CD4-positive, alpha-beta T cell treated with Interleukin-17A for 1 hour (primary cell): Measurements from ENCODE around the gene URAD.
"Not testable (repeated sequence)": the region's sequence is repeated elsewhere in the genome, so short reads cannot be mapped to it uniquely, and the experiment has no call there.

Experiments
- DNase-seq: peaks from one replicate; pipeline ENCODE4 v3.0.0-alpha.2; 2020

Gene URAD, protein sequence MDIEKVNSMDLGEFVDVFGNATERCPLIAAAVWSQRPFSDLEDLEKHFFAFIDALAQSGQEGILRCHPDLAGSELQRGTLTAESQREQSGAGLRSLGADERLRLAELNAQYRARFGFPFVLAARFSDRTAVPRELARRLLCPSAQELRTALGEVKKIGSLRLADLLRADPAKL

DNA sequence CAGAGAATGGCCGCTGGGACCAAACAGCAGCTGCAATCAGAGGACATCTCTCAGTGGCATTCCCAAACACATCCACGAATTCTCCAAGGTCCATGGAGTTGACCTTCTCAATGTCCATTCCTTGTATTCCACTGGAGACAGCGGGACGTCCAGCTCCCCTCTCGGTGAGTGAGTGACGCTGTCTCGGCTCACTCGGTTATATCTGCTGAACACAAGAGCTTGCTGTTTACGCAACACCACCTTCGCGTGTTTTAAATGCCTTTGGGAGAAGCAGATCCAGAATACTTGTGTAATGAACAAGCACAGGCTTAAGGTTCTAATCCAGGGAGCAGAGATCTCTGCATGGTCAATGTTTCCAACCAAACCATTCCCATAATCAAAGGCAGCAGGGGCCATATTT is at the start of gene URAD:
Gene URAD, minus strand, starts transcription at position 174 of the 400 bp plus-strand sequence. Its CDS starts 56 bp downstream, at position 118.
- DNase-seq = no peak

DNA sequence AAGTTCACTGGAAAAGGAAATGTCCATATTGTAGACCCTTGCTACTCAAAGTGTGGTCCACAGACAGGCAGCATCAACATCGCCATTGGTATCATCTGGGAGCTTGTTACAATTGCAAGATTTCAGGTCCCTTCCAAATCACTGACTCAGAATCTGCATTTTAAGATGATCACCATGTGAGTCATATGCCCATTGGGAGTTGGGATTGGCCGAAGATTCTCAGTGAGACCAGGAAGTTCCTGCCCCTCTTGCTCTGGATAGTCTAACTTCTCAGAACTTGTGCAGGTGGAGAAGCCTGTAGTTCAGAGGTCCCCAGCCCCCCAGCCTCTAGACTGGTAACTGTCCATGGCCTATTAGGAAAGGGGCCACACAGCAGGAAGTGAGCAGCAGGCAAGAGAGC is 48.9 kb upstream of the URAD start:
- DNase-seq = no peak

DNA sequence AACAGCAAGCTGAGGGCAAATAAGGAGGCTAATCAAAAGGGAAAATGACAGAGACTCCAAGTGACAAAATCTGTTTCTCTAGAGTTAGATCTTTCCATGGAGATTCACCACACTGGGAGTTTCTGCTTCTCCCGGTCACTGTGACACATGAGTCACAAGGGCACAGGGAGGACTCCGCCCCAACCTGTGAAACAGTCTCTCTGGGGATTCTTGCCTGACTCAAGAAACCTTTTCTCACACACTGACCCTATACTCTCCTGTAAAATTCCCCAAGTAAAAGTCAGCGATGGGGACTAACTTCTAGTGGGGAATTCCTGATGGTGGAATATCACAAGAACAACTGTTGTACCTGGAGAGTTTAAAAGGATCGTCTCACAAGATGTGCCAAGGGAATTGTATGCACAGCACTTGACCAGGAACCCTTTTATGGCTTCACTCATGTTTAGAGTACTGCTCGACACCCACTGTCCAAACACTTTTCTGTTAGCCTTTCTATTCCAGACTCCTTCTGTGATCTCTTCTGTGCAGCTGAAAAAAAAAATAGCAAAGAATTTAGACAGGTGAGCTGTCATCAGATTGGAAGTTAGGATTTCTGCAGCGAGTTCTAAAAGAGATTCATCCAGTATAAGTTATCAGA is 46.8 kb upstream of the URAD start:
- no peak for DNase-seq

DNA sequence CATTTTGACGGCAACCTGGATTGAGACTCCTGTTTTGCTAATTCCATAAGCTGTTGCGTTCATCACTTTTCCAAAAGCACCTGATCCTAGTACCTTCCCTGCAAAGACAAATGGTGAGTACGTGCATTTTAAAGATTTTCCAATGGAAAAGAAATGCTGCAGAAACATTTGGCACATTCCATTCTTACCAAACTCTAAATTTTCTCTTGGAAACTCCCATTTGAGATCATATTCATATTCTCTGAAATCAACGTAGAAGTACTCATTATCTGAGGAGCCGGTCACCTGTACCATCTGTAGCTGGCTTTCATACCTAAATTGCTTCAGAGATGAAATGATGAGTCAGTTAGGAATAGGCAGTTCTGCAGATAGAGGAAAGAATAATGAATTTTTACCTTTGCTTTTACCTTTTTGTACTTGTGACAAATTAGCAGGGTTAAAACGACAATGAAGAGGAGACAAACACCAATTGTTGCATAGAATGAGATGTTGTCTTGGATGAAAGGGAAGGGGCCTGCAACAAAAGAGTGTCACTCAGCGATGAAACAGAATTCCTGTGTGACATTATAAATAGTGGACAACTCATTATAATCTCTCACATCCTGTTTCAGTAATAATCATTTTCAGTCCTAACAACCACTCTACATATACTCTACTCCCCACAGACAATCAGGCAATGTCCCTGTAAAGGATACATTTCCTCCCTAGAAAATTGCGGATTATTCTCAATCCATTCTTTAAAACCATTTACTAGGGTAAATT is 45.6 kb upstream of the URAD start:
- no peak for DNase-seq

DNA sequence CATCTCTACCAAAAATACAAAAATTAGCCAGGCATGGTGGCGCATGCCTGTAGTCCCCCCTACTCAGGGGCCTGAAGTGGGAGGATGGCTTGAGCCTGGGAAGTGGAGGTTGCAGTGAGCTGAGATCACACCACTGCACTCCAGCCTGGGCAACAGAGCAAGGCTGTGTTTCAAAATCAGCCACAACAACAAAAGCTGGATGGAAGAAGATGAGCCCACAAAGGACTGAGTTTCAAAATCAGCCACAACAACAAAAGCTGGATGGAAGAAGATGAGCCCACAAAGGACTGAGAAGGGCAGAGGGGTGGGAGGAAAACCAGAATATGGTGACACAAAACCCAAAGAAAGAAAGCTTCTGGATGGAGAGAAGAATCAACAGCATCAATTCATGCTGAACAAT is 43.9 kb upstream of the URAD start:
- DNase-seq = not testable (repeated sequence)

DNA sequence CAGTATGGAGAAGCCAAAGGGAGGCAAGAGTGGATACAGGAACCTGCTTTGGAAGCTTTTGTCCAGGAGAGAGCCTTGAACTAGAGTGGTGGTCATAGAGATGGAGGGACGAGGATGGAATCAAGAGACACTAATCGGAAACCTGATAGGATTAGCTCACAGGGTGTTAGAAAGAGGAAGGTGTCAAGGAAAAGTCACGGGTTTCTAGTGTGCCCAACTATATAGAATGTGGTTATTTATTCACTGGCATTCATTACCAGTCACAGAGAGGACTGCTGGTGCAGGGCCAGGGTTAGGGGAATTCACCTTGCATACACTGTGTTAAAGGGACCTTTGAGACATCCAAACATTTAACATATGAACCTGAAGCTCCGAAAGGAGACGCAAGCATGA is 43.4 kb upstream of the URAD start:
- no peak for DNase-seq

DNA sequence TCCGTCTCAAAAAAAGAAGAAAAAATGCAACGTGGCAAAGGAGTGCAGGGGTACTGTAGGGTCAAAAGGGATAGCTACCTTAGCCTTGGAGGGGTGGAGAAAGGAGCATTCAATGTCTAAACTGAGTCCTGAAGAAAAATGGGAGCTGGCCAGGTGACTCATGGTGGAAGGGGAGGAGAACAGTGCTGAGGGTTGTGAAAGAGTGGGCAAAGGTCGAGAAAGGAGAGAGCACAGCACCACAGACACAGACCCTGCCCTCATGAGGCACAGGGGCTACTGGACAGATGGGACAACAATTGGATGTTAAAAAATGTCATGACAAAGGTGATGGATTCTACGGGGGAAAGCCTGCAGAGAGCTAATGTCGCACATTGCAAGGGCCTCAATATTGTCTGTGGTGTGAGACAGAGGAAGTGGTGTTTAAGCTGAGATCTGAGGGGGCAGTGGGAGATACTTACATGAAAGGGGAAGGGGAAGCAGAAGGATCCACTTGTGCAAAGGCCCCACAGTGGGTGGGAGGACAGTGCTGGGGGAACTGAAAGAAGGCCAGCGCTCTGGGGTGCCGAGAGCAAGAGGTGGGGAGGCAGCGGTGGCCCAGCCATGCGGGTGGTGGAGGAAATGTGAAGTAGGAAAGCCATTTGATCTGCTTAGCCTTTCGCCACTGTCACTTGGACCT is 42.9 kb upstream of the URAD start:
- peak; percentile 25 for DNase-seq

DNA sequence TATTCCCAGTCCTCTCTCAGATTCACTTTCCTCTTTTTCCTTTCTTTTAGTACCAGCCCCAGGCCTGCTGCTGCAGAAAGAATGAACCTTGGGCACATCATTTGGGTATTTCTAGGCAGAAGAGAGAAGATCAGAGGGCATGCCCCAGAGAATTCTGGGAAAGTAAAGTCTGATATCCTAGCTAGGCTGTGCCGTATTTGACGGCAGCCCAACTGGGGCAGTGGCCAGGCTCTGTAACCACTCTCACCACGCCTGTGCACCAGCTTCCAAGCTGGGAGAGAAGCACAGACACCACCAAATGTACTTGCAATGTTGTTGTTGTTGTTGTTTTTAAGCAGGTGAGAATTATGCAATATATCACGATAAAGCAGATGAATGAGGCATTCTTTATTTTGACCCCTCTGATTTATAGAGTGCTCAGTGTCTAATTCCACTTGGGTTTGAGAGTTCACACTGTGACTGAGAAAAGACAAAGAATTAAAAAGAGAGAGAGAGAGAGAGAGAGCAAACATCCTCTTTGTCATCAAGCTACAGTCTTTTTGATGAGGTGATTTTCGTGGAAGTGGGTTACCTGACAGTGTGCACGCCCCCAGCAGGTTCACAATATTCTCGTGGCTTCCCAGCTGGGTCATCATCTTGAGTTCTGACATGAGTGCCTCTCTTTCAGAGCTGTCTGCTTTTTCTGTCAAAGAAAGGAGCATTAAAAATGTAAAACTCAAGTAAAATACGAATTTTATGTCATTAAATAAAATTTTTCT is 39.3 kb upstream of the URAD start:
- no peak for DNase-seq

DNA sequence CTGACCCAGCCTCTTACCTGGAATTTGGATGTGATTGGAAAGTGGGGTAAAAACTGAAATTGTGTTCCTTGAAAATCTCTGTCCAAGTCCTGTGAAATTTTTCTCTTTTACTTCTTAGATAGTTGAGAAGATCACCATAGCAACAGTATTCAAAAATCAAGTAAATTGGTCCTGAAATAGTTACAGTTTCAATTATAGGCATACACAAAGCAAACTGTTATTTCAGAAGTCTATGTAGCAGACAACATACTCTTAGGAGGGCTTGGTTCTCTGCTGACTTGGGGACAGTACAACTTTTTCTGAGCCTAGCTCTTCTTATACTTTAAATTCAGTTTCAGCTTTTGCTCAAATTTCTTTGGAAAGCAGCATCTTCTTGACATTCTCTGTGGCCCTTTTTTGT is 38.6 kb upstream of the URAD start:
- DNase-seq = no peak

DNA sequence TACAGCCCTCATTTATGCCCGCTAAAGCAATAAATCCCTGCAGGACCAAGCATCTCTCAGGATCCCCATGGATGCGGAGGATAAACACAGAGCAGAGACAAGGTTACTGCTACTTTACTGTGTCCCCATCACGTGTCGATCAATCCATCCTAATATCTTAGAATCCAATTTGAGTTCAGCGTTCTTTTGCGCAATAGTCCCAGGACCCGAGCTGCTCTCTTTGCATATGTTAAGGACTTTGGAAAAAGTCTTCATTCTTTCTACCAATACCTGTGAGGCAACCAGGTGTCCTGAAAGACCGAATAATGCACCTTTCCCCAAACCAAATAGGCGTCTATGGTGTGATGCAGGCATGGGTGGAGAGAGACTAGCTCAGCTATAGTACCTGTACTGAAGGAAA is 38.0 kb upstream of the URAD start:
- no peak for DNase-seq

DNA sequence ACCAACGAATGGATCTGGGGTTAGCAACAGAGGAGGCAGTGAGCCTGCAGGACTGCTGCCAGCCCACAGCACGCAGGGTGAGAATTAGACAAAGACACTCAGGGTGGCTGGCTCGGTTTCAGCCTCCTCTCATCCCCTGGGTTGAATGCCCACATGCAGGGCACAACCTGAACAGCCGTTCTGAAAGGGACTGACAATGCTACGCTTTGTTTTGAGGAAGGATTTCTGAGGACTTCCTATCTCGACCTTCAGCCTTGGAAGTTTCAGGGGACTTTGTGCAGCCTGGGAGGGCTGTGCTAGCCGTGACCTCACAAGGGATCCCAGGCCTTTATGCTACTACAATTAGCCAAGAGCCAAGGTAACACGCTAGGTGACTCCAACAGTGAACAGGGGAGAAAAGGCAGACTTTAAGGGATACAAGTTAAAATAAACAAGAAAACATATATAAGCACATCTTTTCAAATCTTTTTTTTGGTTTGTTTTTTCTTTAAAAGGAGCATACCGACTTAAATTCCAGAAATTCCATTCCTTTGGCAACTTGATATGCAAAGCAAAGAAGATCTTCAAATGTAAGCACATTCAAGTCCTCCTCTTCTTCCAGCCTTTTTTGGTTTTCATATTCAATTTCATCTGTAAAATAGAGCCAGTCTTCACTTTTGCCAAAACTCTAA is 34.5 kb upstream of the URAD start:
- DNase-seq = no peak

DNA sequence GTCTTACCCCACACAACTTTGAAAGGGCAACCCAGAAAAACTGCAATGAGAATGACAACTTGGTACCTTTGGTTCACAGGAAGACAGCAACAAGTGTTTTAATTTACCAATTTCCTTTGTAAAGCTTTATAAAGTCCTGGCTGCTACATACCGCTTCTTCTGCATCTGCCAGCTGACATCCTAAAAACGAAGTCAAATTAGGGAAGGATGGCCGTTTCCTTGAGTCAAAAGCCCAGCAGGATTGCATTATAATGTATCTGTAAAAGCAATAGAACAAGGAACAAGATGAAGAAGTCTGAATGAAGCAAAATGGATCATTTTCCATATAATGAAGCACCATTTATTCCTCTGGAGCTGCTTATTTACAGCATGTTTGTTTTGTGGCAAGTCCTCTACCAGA is 25.8 kb upstream of the URAD start:
- DNase-seq = no peak

DNA sequence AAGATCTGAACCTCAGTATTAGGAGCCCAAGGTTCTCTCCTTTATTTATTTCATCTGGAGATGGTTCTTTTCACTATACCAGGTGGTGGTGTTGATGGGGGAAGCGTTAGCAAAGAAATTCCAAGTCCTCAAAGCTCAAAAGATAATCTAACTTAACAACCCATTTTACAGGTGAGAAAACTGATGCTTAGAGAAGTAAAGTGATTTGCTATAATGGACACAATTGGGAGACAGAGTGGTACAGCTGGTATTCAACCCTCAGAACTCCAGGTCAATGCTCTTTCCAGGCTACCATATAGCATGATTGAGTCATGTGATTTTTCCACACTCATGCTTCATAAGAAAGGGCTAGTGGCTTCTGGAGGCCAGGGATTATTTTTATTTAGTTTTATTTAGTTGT is 25.0 kb upstream of the URAD start:
- no peak for DNase-seq

DNA sequence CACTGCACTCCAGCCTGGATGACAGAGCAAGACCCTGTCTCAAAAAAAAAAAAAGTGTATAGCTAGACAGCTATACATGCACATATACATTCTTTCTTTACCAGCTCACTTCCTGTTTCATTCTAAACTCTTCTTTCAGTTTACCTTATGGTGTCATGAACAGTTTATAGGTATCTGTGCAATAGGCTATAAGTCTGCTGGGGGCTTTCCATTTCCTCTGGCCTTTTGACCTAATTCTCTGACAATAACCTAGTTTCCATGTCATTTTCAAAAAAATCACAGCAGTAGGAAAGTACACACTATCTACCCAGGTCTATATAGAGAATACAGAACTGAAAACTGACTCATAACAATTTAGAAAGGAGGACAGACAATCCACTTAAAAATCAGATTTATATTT is 24.4 kb upstream of the URAD start:
- no peak for DNase-seq

DNA sequence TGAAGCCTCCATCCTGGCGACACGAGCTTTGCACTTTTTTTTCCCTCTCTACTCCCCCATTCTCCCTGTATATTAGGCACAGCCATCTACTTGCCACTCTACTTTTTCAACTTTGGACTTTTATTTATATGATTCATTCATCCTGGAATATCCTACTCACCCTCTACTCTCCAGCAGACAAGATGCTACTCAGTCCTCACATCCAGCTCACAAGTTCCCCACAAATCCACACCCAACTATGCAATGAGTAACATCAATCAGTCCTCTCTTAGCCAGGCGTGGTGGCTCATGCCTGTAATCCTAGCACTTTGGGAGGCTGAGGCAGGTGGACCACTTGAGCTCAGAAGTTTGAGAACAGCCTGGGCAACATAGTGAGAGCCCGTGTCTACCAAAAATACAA is 23.9 kb upstream of the URAD start:
- no peak for DNase-seq

DNA sequence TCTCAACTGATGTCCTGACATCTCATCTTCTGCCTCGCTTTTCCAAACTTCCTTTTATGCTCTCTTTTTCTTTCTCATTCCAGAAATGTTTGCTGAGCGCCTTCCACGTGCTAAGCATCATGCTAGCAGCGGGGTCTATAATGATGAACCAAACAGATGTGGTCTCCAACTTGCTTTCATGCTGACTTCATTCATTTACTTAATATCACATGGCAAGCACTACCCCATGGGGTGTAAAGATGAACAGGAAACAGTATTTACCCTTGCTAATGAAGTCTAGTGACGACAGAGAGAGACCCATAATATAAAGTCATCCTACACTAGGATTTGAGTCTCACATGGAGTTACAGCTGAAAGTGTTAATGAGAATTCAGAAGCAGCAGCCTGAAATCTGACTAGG is 21.6 kb upstream of the URAD start:
- no peak for DNase-seq

DNA sequence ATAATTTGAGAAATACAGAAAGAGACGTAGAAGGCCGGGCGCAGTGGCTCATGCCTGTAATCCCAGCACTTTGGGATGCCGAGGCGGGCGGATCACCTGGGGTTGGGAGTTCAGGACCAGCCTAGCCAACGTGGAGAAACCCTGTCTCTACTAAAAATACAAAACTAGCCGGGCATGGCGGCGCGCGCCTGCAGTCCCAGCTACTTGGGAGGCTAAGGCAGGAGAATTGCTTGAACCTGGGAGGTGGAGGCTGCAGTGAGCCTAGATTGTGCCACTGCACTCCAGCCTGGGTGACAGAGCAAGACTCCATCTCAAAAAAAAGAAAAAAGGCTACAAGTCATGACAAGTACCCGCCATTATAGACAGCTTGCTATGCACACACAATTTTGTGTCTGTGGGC is 16.5 kb upstream of the URAD start:
- DNase-seq = not testable (repeated sequence)

DNA sequence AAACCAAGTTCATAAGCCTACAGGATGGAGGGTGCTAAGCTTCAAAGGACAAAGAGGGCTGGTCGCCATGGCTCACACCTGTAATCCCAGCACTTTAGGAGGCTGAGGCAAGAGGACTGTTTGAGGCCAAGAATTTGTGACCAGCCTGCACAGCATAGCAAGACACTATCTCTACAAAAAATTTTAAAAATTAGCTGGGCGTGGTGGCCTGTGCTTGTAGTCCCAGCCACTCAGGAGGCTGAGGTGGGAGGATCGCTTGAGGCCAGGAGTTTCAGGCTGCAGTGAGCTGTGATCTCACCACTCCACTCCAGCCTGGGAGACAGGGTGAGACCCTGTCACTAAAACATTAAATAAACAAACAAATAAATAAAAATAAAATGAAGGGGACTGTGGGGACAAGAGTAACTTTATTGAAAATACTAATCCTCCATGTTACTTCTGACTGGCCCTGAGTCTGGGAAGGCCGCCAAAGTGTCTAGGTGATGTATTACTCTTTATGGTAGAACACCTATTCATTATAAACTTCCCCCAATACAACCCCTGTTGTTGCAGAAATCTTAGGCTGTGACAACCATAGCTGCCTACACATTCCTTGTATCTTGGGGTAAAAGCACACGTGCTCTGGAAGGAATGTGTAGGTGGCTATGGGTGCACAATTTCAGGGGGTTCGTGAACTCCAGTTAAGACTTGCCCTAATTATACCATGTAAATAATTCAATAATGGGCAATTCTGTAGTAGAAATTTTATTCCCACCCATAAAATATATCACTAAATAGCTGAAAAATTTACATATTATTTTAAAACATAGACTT is 14.6 kb upstream of the URAD start:
- no peak for DNase-seq

DNA sequence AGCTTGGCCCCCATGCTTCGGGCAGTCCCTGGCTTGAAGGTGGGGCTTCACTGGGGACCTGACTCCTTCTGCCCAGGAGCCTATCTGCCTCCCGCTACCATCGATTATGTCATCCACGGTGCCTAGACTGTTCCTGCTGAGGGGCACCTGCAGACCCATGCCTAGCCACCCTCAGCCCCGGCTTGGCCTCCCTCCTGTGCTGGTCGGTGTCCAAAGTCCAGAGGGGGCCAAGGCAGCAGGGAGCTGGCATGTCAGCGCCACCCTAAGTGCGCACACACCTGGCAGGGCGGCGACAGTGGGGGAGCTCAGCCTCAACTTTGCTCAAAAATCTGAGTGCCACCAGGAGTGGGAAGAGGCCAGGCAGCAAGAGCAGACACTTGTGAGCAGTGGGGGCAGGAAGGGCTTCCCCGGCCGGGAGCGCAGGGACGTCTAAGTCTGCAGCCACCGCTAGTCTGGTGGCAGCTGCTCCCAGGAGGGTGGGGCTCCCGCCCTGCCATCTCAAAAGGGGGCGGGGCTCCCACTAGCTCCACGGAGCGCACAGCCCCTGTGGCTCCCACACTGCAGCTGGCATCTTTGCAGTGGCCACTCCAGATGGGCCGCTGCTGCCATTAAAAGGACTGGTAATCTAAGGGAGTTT is 13.5 kb upstream of the URAD start:
- DNase-seq = no peak

DNA sequence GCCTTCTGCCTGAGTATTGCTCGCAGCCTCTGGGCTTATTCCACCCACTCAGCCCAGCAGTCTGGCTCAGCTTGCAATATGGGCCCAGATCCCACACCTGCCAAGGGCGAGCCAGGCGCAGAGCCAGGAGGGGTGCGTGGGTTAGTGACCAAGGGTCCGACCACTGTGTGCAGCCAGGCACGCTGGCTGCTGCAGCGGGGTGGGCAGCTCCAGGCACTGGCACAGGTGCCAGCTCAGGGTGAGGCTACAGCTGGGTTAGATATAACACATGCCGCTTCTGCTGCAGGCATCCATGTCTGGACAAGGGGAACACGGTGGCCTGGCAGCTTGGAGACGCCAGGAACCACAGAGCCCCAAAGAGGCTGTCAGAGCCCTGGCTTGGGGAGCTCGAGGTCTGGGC is 12.6 kb upstream of the URAD start:
- DNase-seq = no peak

DNA sequence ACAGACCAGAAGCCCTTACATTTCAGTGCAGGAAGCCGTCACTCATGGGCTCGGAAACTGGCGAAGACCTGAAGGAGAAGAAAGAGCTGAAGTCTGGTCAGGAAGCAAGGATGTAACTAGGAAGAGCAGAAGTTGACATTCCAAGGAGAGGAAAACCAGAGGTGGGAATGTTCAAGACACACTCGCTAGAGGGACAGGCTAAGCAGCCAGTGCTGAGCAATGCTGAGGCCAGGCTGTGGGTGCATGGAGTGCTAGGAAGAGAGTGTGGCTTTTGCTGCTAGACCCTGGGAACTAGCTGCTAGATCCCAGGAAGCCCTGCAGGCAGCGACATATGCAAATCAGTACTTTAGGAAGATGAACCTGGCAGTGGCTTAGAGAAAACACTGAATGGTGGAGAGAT is 12.1 kb upstream of the URAD start:
- no peak for DNase-seq
